HCT116 (cell line): ENCODE measurements around the gene DNAH10. TPM values are rescaled to one million over a fixed set of nuclear protein-coding genes. Genes with fewer than 3 reads are reported as not detected.

Source experiments
- ATAC-seq: fragments of 200-7000 bp; cut with Tn5 transposase; 2 replicates; pipeline ENCODE4 v1.9.1; 2020; ENCODE audit warnings: mild to moderate bottlenecking, moderate library complexity
- BruUV-seq: library from RNA; stranded (reverse); fragments of 400-500 nt; replicated peaks from 2 replicates; lab custom pipeline; 2021; lab: Mats Ljungman, UMichigan
- CTCF ChIA-PET: fragments of 300-600 bp; sonication (Branson Sonifier 250); formaldehyde crosslinking; loops from one replicate; lab custom pipeline; 2021; ENCODE audit warnings: antibody characterized with exemption; lab: Charles Lee
- POLR2A ChIA-PET: fragments of 300-600, 350-600 bp; sonication (Branson Sonifier 250); formaldehyde crosslinking; loops from one replicate; lab custom pipeline; 2021; ENCODE audit warnings: antibody characterized with exemption; lab: Charles Lee
- RAD21 ChIA-PET, 2 experiments: fragments of 300-600 bp; sonication (Branson Sonifier 250); formaldehyde crosslinking; loops; one replicate each; lab custom pipeline; 2023; ENCODE audit warnings: low total read pairs in 2 of 2; ENCODE audit not compliant: uncharacterized antibody in 2 of 2, unreplicated experiment in 2 of 2, low non-redundant PET in 1 of 2; lab: Charles Lee
- DNase-seq: peaks from one replicate; pipeline ENCODE4 v3.0.0-alpha.2; 2010; ENCODE audit warnings: low read depth, low spot score
- H2AFZ ChIP-seq: fragments of 200-600 bp; shearing (Covaris generic), sonication (generic); 2 replicates; pipeline ENCODE4 v1.6.1; 2017; ENCODE audit warnings: low read depth, mixed run types, mixed read lengths, antibody characterized with exemption, low read length; ENCODE audit not compliant: poor library complexity, severe bottlenecking
- H3K27ac ChIP-seq: 2 replicates; pipeline ENCODE4 v1.5.1; 2012; ENCODE audit warnings: low read depth, low read length
- H3K27me3 ChIP-seq: fragments of 200-600 bp; sonication (generic); 2 replicates; pipeline ENCODE4 v1.6.1; 2016; ENCODE audit warnings: mixed run types, low read length, mixed read lengths; ENCODE audit not compliant: insufficient read depth
- H3K36me3 ChIP-seq, 2 experiments: fragments of 200-500 bp in 1 of 2; fragments of 200-600 bp in 1 of 2; sonication (Bioruptor generic) in 1 of 2; sonication (generic) in 1 of 2; 2 replicates each; pipeline versions ENCODE4 v1.5.1 to v1.6.1; 2014 to 2016; ENCODE audit warnings: low read length in 2 of 2, inconsistent platforms in 1 of 2, mixed read lengths in 1 of 2, mixed run types in 1 of 2; ENCODE audit not compliant: insufficient read depth in 2 of 2, control insufficient read depth in 1 of 2
- H3K4me1 ChIP-seq, 2 experiments: fragments of 200-600 bp in 1 of 2; sonication (generic) in 1 of 2; 2 replicates each; pipeline versions ENCODE4 v1.5.1 to v1.6.1; 2012 to 2017; ENCODE audit warnings: low read length in 2 of 2, inconsistent platforms in 1 of 2, mild to moderate bottlenecking in 1 of 2, mixed read lengths in 1 of 2, mixed run types in 1 of 2, moderate library complexity in 1 of 2; ENCODE audit not compliant: insufficient read depth in 2 of 2, control insufficient read depth in 1 of 2
- H3K4me2 ChIP-seq: fragments of 200-600 bp; sonication (generic); 2 replicates; pipeline ENCODE4 v1.6.1; 2017; ENCODE audit warnings: mixed run types, low read length, mixed read lengths
- H3K4me3 ChIP-seq, 2 experiments: fragments of 200-600 bp in 1 of 2; sonication (generic) in 1 of 2; replicated peaks in 1 of 2; 2 replicates each; pipeline ENCODE4 v1.5.1; 2011 to 2016; ENCODE audit warnings: low read length in 2 of 2, control low read depth in 1 of 2, low read depth in 1 of 2, mild to moderate bottlenecking in 1 of 2, mixed read lengths in 1 of 2, mixed run types in 1 of 2
- H3K79me2 ChIP-seq: fragments of 200-600 bp; sonication (generic); 2 replicates; pipeline ENCODE4 v1.6.1; 2017; ENCODE audit warnings: mild to moderate bottlenecking, mixed run types, low read length, moderate library complexity, mixed read lengths; ENCODE audit not compliant: insufficient read depth
- H3K9ac ChIP-seq: fragments of 200-600 bp; sonication (generic); 2 replicates; pipeline ENCODE4 v1.6.1; 2016; ENCODE audit warnings: low read length, mixed read lengths
- H3K9me2 ChIP-seq: fragments of 200-600 bp; sonication (generic), shearing (Covaris generic); 2 replicates; pipeline ENCODE4 v1.6.1; 2017; ENCODE audit warnings: mixed run types, mild to moderate bottlenecking, moderate library complexity; ENCODE audit not compliant: insufficient read depth
- H3K9me3 ChIP-seq, 2 experiments: fragments of 200-500 bp in 1 of 2; fragments of 200-600 bp in 1 of 2; sonication (Bioruptor generic) in 1 of 2; sonication (generic) in 1 of 2; 2 replicates each; pipeline ENCODE4 v1.6.1; 2014 to 2017; ENCODE audit warnings: low read length in 2 of 2, mixed read lengths in 2 of 2, inconsistent platforms in 1 of 2, low read depth in 1 of 2, mild to moderate bottlenecking in 1 of 2, mixed run types in 1 of 2, moderate library complexity in 1 of 2; ENCODE audit not compliant: control insufficient read depth in 1 of 2, insufficient read depth in 1 of 2
- H4K20me1 ChIP-seq: fragments of 200-600 bp; sonication (generic), shearing (Covaris generic); 2 replicates; pipeline ENCODE4 v1.6.1; 2017; ENCODE audit warnings: mixed run types, mild to moderate bottlenecking, moderate library complexity; ENCODE audit not compliant: insufficient read depth
- CBX3 ChIP-seq: IDR thresholded peaks from 2 replicates; pipeline ENCODE4 v1.6.1; 2012; ENCODE audit warnings: low read depth
- CEBPB ChIP-seq: IDR thresholded peaks from 2 replicates; pipeline ENCODE4 v1.6.1; 2012; ENCODE audit warnings: low read depth
- ELF1 ChIP-seq: IDR thresholded peaks from 2 replicates; pipeline ENCODE4 v1.6.1; 2012; ENCODE audit warnings: low read depth, borderline replicate concordance
- EZH2phosphoT487 ChIP-seq: fragments of 200-600 bp; IDR thresholded peaks from 2 replicates; pipeline ENCODE4 v1.6.1; 2018; ENCODE audit warnings: antibody characterized with exemption, borderline replicate concordance
- FOSL1 ChIP-seq: IDR thresholded peaks from 2 replicates; pipeline ENCODE4 v1.6.1; 2012; ENCODE audit warnings: low read depth
- JUND ChIP-seq: IDR thresholded peaks from 2 replicates; pipeline ENCODE4 v1.6.1; 2012
- MAX ChIP-seq: IDR thresholded peaks from 2 replicates; pipeline ENCODE4 v1.6.1; 2012
- POLR2A ChIP-seq: IDR thresholded peaks from 2 replicates; pipeline ENCODE4 v1.7.0; 2011; ENCODE audit warnings: borderline replicate concordance; ENCODE audit not compliant: insufficient read depth, insufficient read length; ENCODE audit errors: extremely low read depth
- POLR2AphosphoS5 ChIP-seq: IDR thresholded peaks from 2 replicates; pipeline ENCODE4 v1.6.1; 2011; ENCODE audit warnings: mild to moderate bottlenecking, low read depth, low read length, moderate library complexity
- REST ChIP-seq: IDR thresholded peaks from 2 replicates; pipeline ENCODE4 v1.6.1; 2012; ENCODE audit warnings: low read depth
- SIN3A ChIP-seq: IDR thresholded peaks from 2 replicates; pipeline ENCODE4 v1.6.1; 2012; ENCODE audit warnings: low read depth
- SRF ChIP-seq: IDR thresholded peaks from 2 replicates; pipeline ENCODE4 v1.6.1; 2012; ENCODE audit warnings: low read depth
- YY1 ChIP-seq: IDR thresholded peaks from 2 replicates; pipeline ENCODE4 v1.6.1; 2011; ENCODE audit warnings: low read length, low read depth, moderate library complexity, mild to moderate bottlenecking; ENCODE audit not compliant: insufficient replicate concordance; ENCODE audit errors: extremely low read depth
- ZBTB33 ChIP-seq: IDR thresholded peaks from 2 replicates; pipeline ENCODE4 v1.6.1; 2011; ENCODE audit warnings: mild to moderate bottlenecking, low read length, moderate library complexity; ENCODE audit not compliant: insufficient replicate concordance; ENCODE audit errors: extremely low read depth
- ZFX ChIP-seq: fragments of 450-650 bp; IDR thresholded peaks from 2 replicates; pipeline ENCODE4 v1.6.1; 2017
- ZNF274 ChIP-seq: fragments of 200-500 bp; sonication (Bioruptor generic); IDR thresholded peaks from 2 replicates; pipeline ENCODE4 v1.6.1; 2014; ENCODE audit warnings: mild to moderate bottlenecking, low read depth, low read length, inconsistent platforms
- intact Hi-C: fragments of 100-400 bp; cut with micrococcal nuclease; formaldehyde crosslinking; loops from 2 replicates; pipeline ENCODE4 v1.10.0; 2022
- total RNA-seq: library from RNA; stranded (reverse); gene quantifications from one replicate; pipeline ENCODE4 v1.2.1, GENCODE V29; 2021; ENCODE audit not compliant: unreplicated experiment
- TF ChIP-seq, protein P1 (sequence below): IDR thresholded peaks from 2 replicates; pipeline ENCODE4 v1.6.1; 2012

Gene DNAH10
- total RNA-seq, 1 experiment from 2014 or later, result 1.3 TPM

- Histone ChIP-seq H3K79me2 (no peaks in the 10 kb centered on the region), H3K4me2 (no peak overlapping the region), H3K27me3 (no peaks in the 10 kb centered on the region)
- TF ChIP-seq SIN3A (no peak), JUND (no peak), POLR2A (no peak), CEBPB (no peak), ZFX (no peak), ELF1 (no peak), POLR2AphosphoS5 (no peak)
- TF ChIP-seq, protein P1, sequence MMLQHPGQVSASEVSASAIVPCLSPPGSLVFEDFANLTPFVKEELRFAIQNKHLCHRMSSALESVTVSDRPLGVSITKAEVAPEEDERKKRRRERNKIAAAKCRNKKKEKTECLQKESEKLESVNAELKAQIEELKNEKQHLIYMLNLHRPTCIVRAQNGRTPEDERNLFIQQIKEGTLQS, result no peak
- TF ChIP-seq, all 23 proteins: peak for 0
- H3K36me3 ChIP-seq, result no peaks in the 10 kb centered on the region
- BruUV-seq, result no TSS peak
- ATAC-seq (no peak), DNase-seq (no peak)
- H3K9me3 ChIP-seq, result no peaks in the 10 kb centered on the region
- no peak overlapping the region for H3K9ac ChIP-seq
- CTCF ChIA-PET, result no interaction called here
- no peaks in the 10 kb centered on the region for H3K9me2 ChIP-seq
- H4K20me1 ChIP-seq, result no peaks in the 10 kb centered on the region
- RAD21 ChIA-PET, result no interaction called here
- intact Hi-C loops, result no loop called here
- POLR2A ChIA-PET, result no interaction called here
- H3K4me3 ChIP-seq, result no peak overlapping the region
- no peak overlapping the region for H3K27ac ChIP-seq
- H3K4me1 ChIP-seq, result no peaks in the 10 kb centered on the region
- no peak overlapping the region for H2AFZ ChIP-seq
Measured at GRCh38 chr12:123923927-123924326, 161.8 kb downstream of the DNAH10 start.

GRCh38 chr12:123924539-123924938 lies 162.4 kb downstream of the DNAH10 start:
- no peaks in the 10 kb centered on the region for H3K9me3 ChIP-seq
- no peaks in the 10 kb centered on the region for H4K20me1 ChIP-seq
- H3K4me3 ChIP-seq, result no peak overlapping the region
- ATAC-seq (no peak), DNase-seq (no peak)
- ChIA-PET CTCF (no interaction called here), POLR2A (no interaction called here), RAD21 (no interaction called here)
- H3K4me2 ChIP-seq, result no peak overlapping the region
- H3K79me2 ChIP-seq, result no peaks in the 10 kb centered on the region
- H3K4me1 ChIP-seq, result no peaks in the 10 kb centered on the region
- no peak overlapping the region for H2AFZ ChIP-seq
- H3K27me3 ChIP-seq, result no peaks in the 10 kb centered on the region
- H3K9ac ChIP-seq, result no peak overlapping the region
- no peaks in the 10 kb centered on the region for H3K9me2 ChIP-seq
- intact Hi-C loops, result no loop called here
- H3K36me3 ChIP-seq, result no peaks in the 10 kb centered on the region
- no TSS peak for BruUV-seq
- H3K27ac ChIP-seq, result no peak overlapping the region
- no peak for TF ChIP-seq ZFX
- no peak for TF ChIP-seq EZH2phosphoT487
- TF ChIP-seq ZNF274, result no peak
- no peak for TF ChIP-seq FOSL1
- TF ChIP-seq REST, result no peak
- no peak for TF ChIP-seq SRF
- TF ChIP-seq CBX3, result no peak
- no peak for TF ChIP-seq CEBPB
- no peak for TF ChIP-seq MAX
- TF ChIP-seq SIN3A, result no peak
- no peak for TF ChIP-seq YY1
- TF ChIP-seq ZBTB33, result no peak
- no peak for TF ChIP-seq POLR2AphosphoS5
